SKM-1 (cell line): ENCODE measurements around the gene STMP1.

Source experiments
- DNase-seq: peaks from one replicate; lab custom pipeline; 2025; ENCODE audit not compliant: unreplicated experiment; lab: John Stamatoyannopoulos, UW

The STMP1 gene

DNA sequence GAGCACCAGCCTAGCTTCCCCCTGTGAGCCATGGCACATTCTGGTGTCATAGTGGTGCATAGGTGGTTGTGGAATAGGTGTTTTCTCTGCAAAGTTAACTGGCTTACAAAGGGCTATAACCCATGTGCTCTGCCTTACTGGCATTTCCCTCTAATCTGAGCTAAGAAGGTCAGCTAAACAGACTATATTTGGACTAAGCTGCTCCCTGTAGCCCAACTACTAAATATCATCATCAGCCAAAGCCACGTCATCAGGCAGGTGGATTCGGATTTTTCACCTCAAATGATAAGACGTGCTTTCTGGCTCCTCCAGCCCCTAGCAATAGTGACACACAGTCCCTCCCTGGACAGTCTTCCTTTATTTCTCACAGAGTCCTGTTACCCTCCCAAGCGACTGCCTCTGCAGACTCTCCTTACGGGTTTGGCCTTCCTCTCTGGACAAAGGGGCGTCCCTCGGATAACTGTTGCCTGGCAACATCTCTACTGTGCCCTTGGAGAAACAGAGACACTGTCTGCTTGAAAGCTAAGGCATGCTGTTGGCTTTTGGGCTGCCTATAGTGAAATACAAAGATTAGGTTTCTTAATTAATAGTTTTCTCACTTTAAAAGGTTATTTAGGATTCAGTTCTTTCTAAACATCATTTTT lies 56.6 kb downstream of the STMP1 start:
- DNase-seq: no peak

DNA sequence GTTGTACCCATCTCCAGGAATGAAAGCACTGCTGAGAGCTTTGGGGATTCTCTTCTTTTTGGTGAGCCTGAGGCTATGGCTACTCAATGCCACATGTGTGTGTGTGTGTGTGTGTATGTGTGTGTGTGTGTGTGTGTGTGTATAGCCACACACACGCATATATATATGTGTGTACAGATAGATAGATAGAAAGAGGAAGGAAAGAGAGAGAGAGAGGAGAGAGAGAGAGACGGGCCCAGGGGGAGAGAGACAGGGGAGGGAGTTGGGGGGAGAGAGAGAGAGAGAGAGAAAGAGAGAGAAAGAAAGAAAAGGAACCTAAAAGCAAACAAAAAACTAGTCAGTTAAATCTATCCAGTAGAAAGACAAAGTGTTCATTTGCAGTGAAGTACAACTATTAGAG lies 57.4 kb downstream of the STMP1 start:
- DNase-seq: no peak

GRCh38 chr7:135721198-135721820 lies 59.0 kb downstream of the STMP1 start:
- DNase-seq: no peak

- no peak for DNase-seq
These were observed 61.1 kb downstream of the STMP1 start for GRCh38 chr7:135723411-135723810.
